Heart left ventricle (tissue), 13 donors: ENCODE data around the gene LAMA1.

Experiments
- CTCF ChIP-seq, 12 donors: fragments of 200-600 bp; sonication (generic) in 4 of 12; IDR thresholded peaks; one replicate each; pipeline versions ENCODE4 v1.5.0 to v1.8.0; 2018 to 2022; ENCODE audit warnings: antibody characterized with exemption in 12 of 12, mild to moderate bottlenecking in 5 of 12
- POLR2A ChIP-seq, 2 donors: fragments of 450-650 bp; IDR thresholded peaks; one replicate each; pipeline ENCODE4 v1.6.1; 2017; ENCODE audit warnings: antibody characterized with exemption in 2 of 2, mild to moderate bottlenecking in 2 of 2, moderate library complexity in 2 of 2
- donor health status: ischemic (EF 13 %, LVEDD 7.1; RV severe dilation, severe dysfunction).
- donor health status: DM: no; HTN: yes; CAD: no.
- donor health status: DM: no; HTN: no; CAD: no.
- donor health status: ischemic (EF 25% LVEDD 6.9; RV normal size, moderate dysfunction).
- donor health status: ischemic (EF 25% LVEDD 5.7; RV mildly dilated, moderate dysfunction).
- donor health status: ischemic (EF 35%, LVEDD 5.7; RV mildly dilated, moderate dysfunction).
- donor health status: nonischemic (EF 11% LVEDD 7.7; RV severe dilation, severe dysfunction).
- donor health status: DM: yes; HTN: yes; CAD: no.
- donor health status: PGD.
- donor health status: ischemic (EF 29% LVEDD 5.4; RV normal size, mild dysfunction).
- donor health status: nonischemic (EF 23%, LVEDD 6.1; RV moderate dilation, normal function).

- TF ChIP-seq CTCF (IDR thresholded peaks at IDR 0.05) (no peak), POLR2A (IDR thresholded peaks at IDR 0.05) (no peak)
These were observed 166.1 kb downstream of the LAMA1 start for GRCh38 chr18:6951336-6952090.
